ENCODE results near the gene LPGAT1.

GRCh38 chr1:211736351-211736915, 94.1 kb downstream of the LPGAT1 start:
- TF ChIP-seq EZH2phosphoT487 (IDR thresholded peaks at IDR 0.05; ENCODE audit: borderline replicate concordance, low read length) (no peak), CTCF (conservative IDR thresholded peaks at IDR 0.05; ENCODE audit: low read depth, low read length) (no peak), EZH2 (IDR thresholded peaks at IDR 0.05; ENCODE audit: low read length, unreplicated experiment) (no peak)

Measured in PC-3 (cell line).